Fibroblast of skin of back (primary cell): ENCODE data around the gene DCST1. TPM values are rescaled to one million over a fixed set of nuclear protein-coding genes. Genes with fewer than 3 reads are reported as not detected.
A peak's percentile ranks its signal among the peaks of the same experiment; 100 is the strongest.
"Not testable (repeated sequence)": the region's sequence is repeated elsewhere in the genome, so short reads cannot be mapped to it uniquely, and the experiment has no call there.

Experiments used
- DNase-seq: peaks from one replicate; pipeline ENCODE4 v3.0.0-alpha.2; 2013
- polyA plus RNA-seq, 2 experiments: library from polyadenylated mRNA; unstranded; fragments of 120-200 nt; gene quantifications; one replicate each; pipeline ENCODE4 v1.2.1, GENCODE V29; 2013; ENCODE audit not compliant: insufficient read length in 2 of 2

DCST1 gene
- polyA plus RNA-seq (2013, experiment 1 of 2; ENCODE audit: insufficient read length): not detected
- not detected for polyA plus RNA-seq (2013, experiment 2 of 2; ENCODE audit: insufficient read length)

GRCh38 chr1:155033524-155033923 lies at the start of gene DCST1, which contains the start of gene DCST2:
Gene DCST1, plus strand, starts transcription at chr1:155033824. Its CDS starts 213 bp downstream, at chr1:155034037.
Gene DCST2, minus strand, starts transcription at chr1:155033781. Its CDS starts 80 bp downstream, at chr1:155033701.
- no peak for DNase-seq

GRCh38 chr1:154986736-154987135 lies 46.9 kb upstream of the DCST1 start:
- not testable (repeated sequence) for DNase-seq

GRCh38 chr1:154987326-154987725 lies 46.3 kb upstream of the DCST1 start:
- DNase-seq: no peak

GRCh38 chr1:154988058-154988954 lies 45.3 kb upstream of the DCST1 start:
- no peak for DNase-seq

- DNase-seq: no peak
Observed at GRCh38 chr1:154989195-154989860, 44.3 kb upstream of the DCST1 start.

- no peak for DNase-seq
Observed at GRCh38 chr1:154990276-154990675, 43.3 kb upstream of the DCST1 start.

- DNase-seq: peak; percentile 61
Observed at GRCh38 chr1:154992721-154993571, 40.7 kb upstream of the DCST1 start.

- DNase-seq: no peak
Observed at GRCh38 chr1:154993572-154994268, 39.9 kb upstream of the DCST1 start, which contains the start of gene LENEP. Gene LENEP, plus strand, starts transcription at chr1:154993586. Its CDS starts 22 bp downstream, at chr1:154993608.

GRCh38 chr1:154994269-154994587 lies 39.4 kb upstream of the DCST1 start:
- DNase-seq: no peak

- DNase-seq: no peak
Observed at GRCh38 chr1:154994591-154994990, 39.0 kb upstream of the DCST1 start.

- DNase-seq: peak; percentile 86
Observed at GRCh38 chr1:154995301-154995983, 38.2 kb upstream of the DCST1 start.

- no peak for DNase-seq
Observed at GRCh38 chr1:154996966-154997701, 36.5 kb upstream of the DCST1 start.

GRCh38 chr1:154998201-154998780 lies 35.3 kb upstream of the DCST1 start:
- DNase-seq: no peak

GRCh38 chr1:154998818-154999570 lies 34.6 kb upstream of the DCST1 start:
- DNase-seq: peak; percentile 78

- DNase-seq: no peak
Observed at GRCh38 chr1:154999571-155000410, 33.8 kb upstream of the DCST1 start.

- DNase-seq: no peak
Observed at GRCh38 chr1:155000411-155000725, 33.3 kb upstream of the DCST1 start.

- peak; percentile 89 for DNase-seq
Observed at GRCh38 chr1:155000726-155001424, 32.7 kb upstream of the DCST1 start.

- DNase-seq: no peak
Observed at GRCh38 chr1:155001425-155001674, 32.3 kb upstream of the DCST1 start.
